ENCODE measurements around the gene GSAP. TPM values are rescaled to one million over a fixed set of nuclear protein-coding genes. Genes with fewer than 3 reads are reported as not detected.
"Not testable (repeated sequence)": the region's sequence is repeated elsewhere in the genome, so short reads cannot be mapped to it uniquely, and the experiment has no call there.

GSAP gene
- total RNA-seq, 1 donor from 2014 or later, result 2.1 TPM

- H3K9me3 Mint-ChIP-seq, result no peaks in the 10 kb centered on the region
- H3K4me1 Mint-ChIP-seq, result no peaks in the 10 kb centered on the region
- TF ChIP-seq CTCF (conservative IDR thresholded peaks at IDR 0.05), result no peak
- DNase-seq (ENCODE audit: low read depth, low spot score), result no peak
- no peaks in the 10 kb centered on the region for H3K36me3 Mint-ChIP-seq (ENCODE audit: low read depth)
- no peaks in the 10 kb centered on the region for H3K27me3 Mint-ChIP-seq (ENCODE audit: low read depth)
- peak overlapping the region; percentile 55 for H3K27ac Mint-ChIP-seq (ENCODE audit: unreplicated experiment)
- H3K4me3 Mint-ChIP-seq, result no peak overlapping the region
Observed at GRCh38 chr7:77284005-77284404, 132.1 kb downstream of the GSAP start.

DNA sequence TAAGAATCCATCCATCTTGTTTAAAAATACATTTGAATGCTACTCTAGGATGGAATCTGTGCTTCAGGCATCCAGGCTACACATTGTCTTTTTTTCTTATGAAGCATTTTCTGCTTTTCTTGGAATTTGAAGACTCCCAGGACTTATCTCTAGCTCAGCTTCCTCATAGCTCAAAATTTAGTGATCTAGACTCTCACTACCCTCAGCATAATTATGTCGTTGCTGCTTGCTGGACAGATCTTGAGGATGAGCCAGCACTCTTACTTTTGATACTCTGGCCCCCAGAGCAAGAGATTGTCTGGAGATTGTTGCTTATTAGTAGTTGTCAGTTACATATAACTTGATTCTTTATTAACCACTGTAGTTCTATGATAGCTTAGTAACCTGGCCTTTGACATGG is 133.3 kb downstream of the GSAP start:
- no peaks in the 10 kb centered on the region for H3K4me1 Mint-ChIP-seq
- no peak overlapping the region for H3K4me3 Mint-ChIP-seq
- H3K9me3 Mint-ChIP-seq, result no peaks in the 10 kb centered on the region

GRCh38 chr7:77281780-77282478 is 134.2 kb downstream of the GSAP start:
- no peaks in the 10 kb centered on the region for H3K9me3 Mint-ChIP-seq
- no peak overlapping the region for H3K4me3 Mint-ChIP-seq
- no peak for DNase-seq (ENCODE audit: low read depth, low spot score)
- no peaks in the 10 kb centered on the region for H3K27me3 Mint-ChIP-seq (ENCODE audit: low read depth)
- no peaks in the 10 kb centered on the region for H3K36me3 Mint-ChIP-seq (ENCODE audit: low read depth)
- H3K27ac Mint-ChIP-seq (ENCODE audit: unreplicated experiment), result no peak overlapping the region
- no peaks in the 10 kb centered on the region for H3K4me1 Mint-ChIP-seq
- no peak for TF ChIP-seq CTCF (conservative IDR thresholded peaks at IDR 0.05)

More for the DNA sequence above, 133.3 kb downstream of the GSAP start:
- DNase-seq (ENCODE audit: low read depth, low spot score), result no peak
- no peak overlapping the region for H3K27ac Mint-ChIP-seq (ENCODE audit: unreplicated experiment)
- TF ChIP-seq CTCF (conservative IDR thresholded peaks at IDR 0.05), result no peak
- no peaks in the 10 kb centered on the region for H3K36me3 Mint-ChIP-seq (ENCODE audit: low read depth)
- no peaks in the 10 kb centered on the region for H3K27me3 Mint-ChIP-seq (ENCODE audit: low read depth)

- no peaks in the 10 kb centered on the region for H3K4me1 Mint-ChIP-seq
- no peaks in the 10 kb centered on the region for H3K9me3 Mint-ChIP-seq
- no peaks in the 10 kb centered on the region for H3K36me3 Mint-ChIP-seq (ENCODE audit: low read depth)
- H3K27me3 Mint-ChIP-seq (ENCODE audit: low read depth), result no peaks in the 10 kb centered on the region
- no peak for TF ChIP-seq CTCF (conservative IDR thresholded peaks at IDR 0.05)
- DNase-seq (ENCODE audit: low read depth, low spot score), result no peak
- H3K27ac Mint-ChIP-seq (ENCODE audit: unreplicated experiment), result peak overlapping the region; percentile 36
- H3K4me3 Mint-ChIP-seq, result no peak overlapping the region
Observed at GRCh38 chr7:77276120-77276519, 140.0 kb downstream of the GSAP start.

DNA sequence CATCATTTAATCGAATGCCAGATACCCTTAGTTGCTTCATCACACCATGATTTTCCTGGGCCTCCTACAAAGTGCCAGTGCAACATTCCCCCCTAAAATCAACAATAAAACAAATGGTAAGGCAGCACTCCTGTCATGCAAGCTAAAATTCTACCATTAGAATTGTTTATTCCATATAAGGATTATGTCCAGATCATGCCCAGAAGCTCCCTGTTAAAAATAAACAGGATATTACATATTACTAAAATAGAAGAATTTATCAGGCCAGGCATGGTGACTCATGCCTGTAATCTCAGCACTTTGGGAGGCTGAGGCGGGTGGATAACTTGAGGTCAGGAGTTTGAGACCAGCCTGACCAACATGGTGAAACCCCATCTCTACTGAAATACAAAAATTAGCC is 140.5 kb downstream of the GSAP start:
- not testable (repeated sequence) for DNase-seq (ENCODE audit: low read depth, low spot score); H3K4me1 Mint-ChIP-seq; H3K36me3 Mint-ChIP-seq (ENCODE audit: low read depth); H3K27ac Mint-ChIP-seq (ENCODE audit: unreplicated experiment); H3K27me3 Mint-ChIP-seq (ENCODE audit: low read depth); H3K9me3 Mint-ChIP-seq; H3K4me3 Mint-ChIP-seq

- Mint-ChIP-seq H3K4me1 (peaks cover 6% of the 10 kb centered on the region), H3K9me3 (no peaks in the 10 kb centered on the region), H3K27me3 (ENCODE audit: low read depth) (no peaks in the 10 kb centered on the region), H3K4me3 (no peak overlapping the region), H3K27ac (ENCODE audit: unreplicated experiment) (no peak overlapping the region), H3K36me3 (ENCODE audit: low read depth) (no peaks in the 10 kb centered on the region)
- no peak for TF ChIP-seq CTCF (conservative IDR thresholded peaks at IDR 0.05)
- no peak for DNase-seq (ENCODE audit: low read depth, low spot score)
Observed at GRCh38 chr7:77271766-77272165, 144.4 kb downstream of the GSAP start.

Data from neural crest cell (in vitro differentiated cells).